GM18517 (cell line): Measurements from ENCODE around the gene OR10H4.
"Not testable (repeated sequence)": the region's sequence is repeated elsewhere in the genome, so short reads cannot be mapped to it uniquely, and the experiment has no call there.

ENCODE experiments used
- ATAC-seq: cut with Tn5 transposase; IDR thresholded peaks from one replicate; pipeline ENCODE4 v1.9.1; 2021; ENCODE audit warnings: mild to moderate bottlenecking, moderate library complexity; ENCODE audit not compliant: unreplicated experiment

OR10H4 gene

DNA sequence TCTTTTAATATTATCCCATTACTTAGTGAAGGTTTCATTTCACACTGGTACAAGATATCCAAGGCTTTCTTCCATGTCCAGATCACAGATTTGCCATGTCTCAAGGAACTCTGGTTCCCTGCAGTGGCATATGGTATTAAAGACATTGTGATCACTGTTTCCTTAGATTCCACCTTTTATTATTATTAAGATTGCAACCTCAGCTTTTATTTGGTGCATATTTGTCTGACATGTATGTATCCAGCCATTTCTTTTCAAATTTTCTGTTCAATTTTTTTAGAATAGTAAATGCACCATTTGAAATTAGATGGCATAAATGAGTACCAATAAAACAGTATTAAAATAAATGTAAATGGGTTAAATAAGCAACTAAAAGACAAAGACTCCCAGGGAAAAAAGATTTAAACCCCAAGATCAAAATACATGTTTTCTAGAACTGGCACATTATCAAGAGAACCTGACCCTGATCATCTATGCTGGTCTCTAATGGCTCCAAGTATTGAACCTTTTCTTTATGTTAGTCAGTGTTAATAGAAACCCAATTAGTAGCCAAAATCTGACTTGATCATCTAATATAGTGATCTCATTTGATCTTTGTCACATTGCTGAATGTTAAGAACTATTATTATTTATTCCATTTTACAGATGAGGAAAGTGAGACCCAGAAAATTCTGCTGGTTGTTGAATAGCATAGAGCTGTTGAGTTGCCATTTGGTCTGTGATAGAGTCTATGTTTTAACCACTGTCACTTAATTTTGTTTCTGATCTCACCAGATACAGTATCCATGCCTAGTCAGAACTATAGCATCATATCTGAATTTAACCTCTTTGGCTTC is at the start of gene OR10H4:
TSS of gene OR10H4 (plus strand) at position 786 of the 836 bp plus-strand sequence. CDS start at position 786, 0 bp downstream.
- no peak for ATAC-seq

- ATAC-seq: not testable (repeated sequence)
Observed at GRCh38 chr19:15899561-15899960, 49.2 kb upstream of the OR10H4 start.

- not testable (repeated sequence) for ATAC-seq
Observed at GRCh38 chr19:15900032-15900431, 48.8 kb upstream of the OR10H4 start.

DNA sequence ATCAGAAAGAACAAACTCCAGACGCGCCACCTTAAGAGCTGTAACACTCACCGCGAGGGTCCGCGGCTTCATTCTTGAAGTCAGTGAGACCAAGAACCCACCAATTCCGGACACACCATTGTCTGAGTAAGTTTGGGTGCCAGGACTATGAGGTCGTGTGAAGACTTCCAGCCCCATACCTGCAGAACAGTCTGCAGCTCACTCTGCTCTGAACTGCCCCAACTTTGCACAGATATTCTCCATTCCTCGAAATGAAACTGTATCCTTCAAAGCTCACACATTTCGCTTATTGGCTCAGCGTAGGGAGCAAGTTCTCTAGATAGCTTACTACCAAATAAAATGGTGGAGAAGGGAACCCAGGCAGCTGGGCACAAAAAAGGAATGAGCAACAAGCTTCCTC is 48.3 kb upstream of the OR10H4 start:
- no peak for ATAC-seq

DNA sequence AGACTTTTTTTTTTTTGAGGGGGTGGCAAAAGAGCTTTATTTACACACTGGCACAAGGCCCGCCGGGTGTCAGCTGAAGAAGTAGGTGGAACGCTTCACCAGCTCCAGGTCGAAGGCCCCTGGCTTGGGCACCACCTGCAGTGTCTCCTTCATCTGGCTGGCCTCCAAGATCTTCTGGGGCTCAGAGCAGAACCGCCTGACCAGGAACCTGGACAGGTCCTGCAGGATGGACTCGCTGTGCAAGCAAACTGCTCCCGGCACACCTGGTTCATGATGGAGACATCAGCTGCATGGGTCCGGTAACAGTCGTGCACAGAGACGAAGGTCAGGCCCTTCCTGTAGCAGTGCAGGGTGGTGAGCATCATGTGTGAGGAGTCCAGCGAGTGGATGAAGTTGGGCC is 46.6 kb upstream of the OR10H4 start:
- ATAC-seq: no peak

GRCh38 chr19:15902898-15903297 is 45.9 kb upstream of the OR10H4 start:
- not testable (repeated sequence) for ATAC-seq

GRCh38 chr19:15905026-15905425 is 43.8 kb upstream of the OR10H4 start:
- ATAC-seq: no peak

- no peak for ATAC-seq
Observed at GRCh38 chr19:15911599-15912235, 37.1 kb upstream of the OR10H4 start.

- no peak for ATAC-seq
Observed at GRCh38 chr19:15913384-15913783, 35.4 kb upstream of the OR10H4 start.

- no peak for ATAC-seq
Observed at GRCh38 chr19:15913830-15914229, 35.0 kb upstream of the OR10H4 start.

- ATAC-seq: no peak
Observed at GRCh38 chr19:15915109-15915508, 33.7 kb upstream of the OR10H4 start.

- ATAC-seq: no peak
Observed at GRCh38 chr19:15919243-15919642, 29.6 kb upstream of the OR10H4 start.

DNA sequence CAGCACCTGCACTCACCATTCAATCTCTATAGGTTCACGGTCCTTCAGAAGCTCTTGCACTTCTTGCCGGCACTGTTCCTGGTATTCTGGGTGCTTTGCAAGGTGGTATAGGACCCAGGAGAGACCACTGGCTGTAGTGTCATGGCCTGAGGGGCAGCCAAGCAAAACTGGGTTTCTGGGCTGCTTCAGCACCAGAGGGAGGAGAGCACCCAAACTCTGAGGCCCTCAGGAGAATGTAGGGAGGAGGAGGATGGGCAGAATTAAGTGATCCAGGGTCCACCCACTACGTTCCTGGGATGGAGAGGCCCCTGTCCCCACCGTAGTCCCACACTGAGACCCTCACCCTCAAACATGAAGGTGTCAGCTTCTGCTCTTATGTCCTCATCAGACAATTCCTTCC is 26.8 kb upstream of the OR10H4 start:
- no peak for ATAC-seq

GRCh38 chr19:15923702-15924101 is 25.1 kb upstream of the OR10H4 start:
- ATAC-seq: no peak

DNA sequence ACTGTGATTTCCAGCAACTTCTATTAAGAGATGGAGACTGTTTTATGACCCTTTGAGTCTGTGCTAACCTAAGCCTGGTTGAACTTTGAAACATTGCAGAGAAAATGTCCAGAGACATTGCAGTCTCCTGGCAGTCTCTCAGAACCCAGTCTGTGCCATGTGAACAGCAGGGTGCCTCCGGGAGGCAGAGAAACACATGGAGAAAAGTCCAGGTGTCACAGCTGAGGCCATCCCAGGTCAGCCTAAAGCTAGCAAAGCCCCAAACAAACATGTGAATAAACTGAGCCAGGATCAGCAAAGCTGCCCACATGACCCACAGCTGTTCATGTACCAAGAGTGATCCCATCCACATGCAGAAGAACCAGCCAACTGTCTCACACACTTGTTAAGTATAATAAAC is 22.3 kb upstream of the OR10H4 start:
- no peak for ATAC-seq

DNA sequence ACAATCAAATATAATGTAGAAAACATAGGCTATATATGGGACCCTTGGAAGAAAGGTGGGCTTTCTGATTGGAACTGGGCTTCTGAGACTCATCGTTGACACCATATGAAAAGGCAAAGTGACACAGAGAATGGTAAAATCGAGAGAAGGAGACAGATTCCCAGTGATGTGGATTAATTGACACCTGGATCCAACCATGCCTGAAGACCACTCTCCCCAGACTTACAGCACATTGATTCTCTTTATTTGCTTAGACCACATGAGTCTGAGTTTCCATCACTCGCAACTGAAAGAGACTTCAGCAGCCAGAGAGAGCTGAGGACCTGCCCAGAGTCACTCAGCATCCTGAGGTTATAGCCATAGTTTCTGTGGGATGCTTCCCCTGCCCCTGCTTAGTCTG is 20.5 kb upstream of the OR10H4 start:
- ATAC-seq: no peak

DNA sequence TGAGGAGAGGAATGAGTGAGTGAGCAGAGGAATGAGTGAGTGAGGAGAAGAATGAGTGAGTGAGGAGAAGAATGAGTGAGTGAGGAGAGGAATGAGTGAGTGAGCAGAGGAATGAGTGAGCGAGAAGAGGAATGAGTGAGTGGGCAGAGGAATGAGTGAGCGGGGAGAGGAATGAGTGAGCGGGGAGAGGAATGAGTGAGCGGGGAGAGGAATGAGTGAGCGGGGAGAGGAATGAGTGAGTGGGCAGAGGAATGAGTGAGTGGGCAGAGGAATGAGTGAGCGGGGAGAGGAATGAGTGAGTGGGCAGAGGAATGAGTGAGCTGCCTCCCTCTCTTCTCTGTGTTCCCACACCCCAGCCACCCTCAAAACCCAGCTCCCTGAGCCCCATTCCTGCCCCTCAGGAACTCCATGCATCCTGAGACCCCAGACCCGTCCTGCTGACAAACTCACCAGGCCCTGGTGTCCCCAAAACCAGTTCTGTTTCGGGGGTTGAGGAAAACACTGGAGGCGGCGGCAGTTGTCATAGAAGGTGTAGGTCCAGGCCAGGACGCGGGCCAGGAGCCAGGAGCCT is 15.0 kb upstream of the OR10H4 start:
- ATAC-seq: not testable (repeated sequence)

DNA sequence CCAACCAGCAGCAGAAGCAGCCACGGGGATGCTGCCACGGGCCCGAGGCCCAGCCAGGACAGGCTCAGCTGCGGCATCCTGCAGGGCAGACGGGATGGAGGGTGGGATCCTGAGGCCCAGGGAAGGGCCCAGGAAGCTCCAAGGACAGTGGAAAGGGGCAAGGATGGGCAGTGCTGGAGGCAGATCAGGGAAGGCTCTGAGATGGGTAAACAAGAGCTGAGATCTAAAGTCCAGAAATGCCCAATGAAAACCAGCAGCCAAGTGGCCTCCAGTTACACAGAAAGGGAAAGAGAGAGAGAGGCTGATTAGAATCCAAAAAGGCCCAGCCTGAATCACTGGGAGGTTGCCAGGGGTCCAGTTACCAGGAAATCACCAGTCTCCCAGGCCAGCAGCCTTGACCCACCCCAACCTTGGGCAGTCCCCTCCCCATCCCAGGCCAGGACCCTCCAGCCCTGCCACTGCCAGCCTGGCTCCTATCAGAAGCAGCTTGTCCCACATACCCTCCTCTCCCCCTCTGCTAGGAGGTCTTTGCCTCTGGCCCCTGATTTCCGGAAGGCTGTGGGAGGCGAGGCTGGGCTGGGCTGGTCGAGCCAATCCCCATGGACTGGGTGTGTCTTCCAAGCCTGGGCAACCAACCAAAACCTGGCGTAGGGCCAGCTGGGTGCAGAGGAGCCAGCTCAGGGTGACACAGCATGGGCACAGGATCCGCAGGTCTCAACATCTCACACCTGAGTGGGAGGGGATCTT is 14.3 kb upstream of the OR10H4 start, which contains the start of gene CYP4F11:
TSS of gene CYP4F11 (minus strand) at position 198 of the 747 bp plus-strand sequence. CDS start at position 77, 121 bp downstream.
- no peak for ATAC-seq

DNA sequence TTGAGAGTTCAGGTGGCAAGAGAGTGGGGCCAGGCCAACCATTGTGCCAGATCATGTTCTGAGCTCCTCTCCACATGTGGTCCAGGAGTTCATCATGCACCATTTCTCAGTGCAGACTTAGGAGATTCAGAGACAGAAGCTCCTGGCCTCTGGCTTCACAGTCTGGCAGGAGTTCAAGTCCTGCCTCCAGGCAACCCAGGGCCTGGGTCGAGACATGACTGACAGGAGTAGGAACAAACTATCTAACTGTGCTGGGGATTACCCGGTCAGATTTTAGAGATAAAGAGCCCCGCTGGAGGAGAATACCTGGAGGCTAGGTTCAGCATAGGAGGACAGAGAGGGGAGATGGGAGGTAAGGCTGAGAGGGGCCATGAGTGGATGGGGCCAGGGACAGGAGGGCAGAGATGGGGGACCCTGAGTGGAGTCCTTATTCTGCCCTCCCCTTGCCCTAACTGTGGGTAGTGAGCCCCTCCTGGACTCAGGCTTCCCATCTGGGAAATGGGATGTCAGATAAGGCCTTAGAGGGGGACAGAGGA is 13.6 kb upstream of the OR10H4 start:
- ATAC-seq: no peak

DNA sequence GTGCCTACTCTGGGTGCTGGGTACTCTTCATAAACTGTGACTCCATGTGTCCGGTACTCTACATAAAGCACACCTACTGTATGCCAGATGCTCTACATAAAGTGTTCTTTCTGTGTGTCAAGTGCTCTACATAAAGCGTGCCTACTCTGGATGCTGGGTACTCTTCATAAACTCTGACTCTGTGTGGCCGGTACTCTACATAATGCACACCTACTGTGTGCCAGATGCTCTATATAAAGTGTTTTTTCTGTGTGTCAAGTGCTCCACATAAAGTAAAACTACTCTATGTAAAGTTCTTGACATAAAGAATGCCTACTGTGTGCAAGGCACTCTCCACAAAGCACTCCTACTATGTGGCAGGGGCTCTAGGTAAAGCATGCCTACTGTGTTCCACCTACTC is 12.6 kb upstream of the OR10H4 start:
- no peak for ATAC-seq

- ATAC-seq: no peak
Observed at GRCh38 chr19:15936950-15937349, 11.9 kb upstream of the OR10H4 start.
